Daoy (cell line): ENCODE measurements around the gene RDH12. TPM values are rescaled to one million over a fixed set of nuclear protein-coding genes. Genes with fewer than 3 reads are reported as not detected.
"Not testable (repeated sequence)": the region's sequence is repeated elsewhere in the genome, so short reads cannot be mapped to it uniquely, and the experiment has no call there.

Source experiments
- DNase-seq: peaks from one replicate; pipeline ENCODE4 v3.0.0-alpha.2; 2015; ENCODE audit warnings: low read depth
- total RNA-seq: library from RNA; depleted of rRNA; stranded (reverse); fragments of >200 nt; shearing (Covaris generic); gene quantifications from 2 replicates; pipeline ENCODE4 v1.2.3, GENCODE V29; 2014

The RDH12 gene
- total RNA-seq, 1 experiment from 2014 or later = 0.06 TPM

- peak; percentile 61 for DNase-seq
Observed at GRCh38 chr14:67704484-67705089, 2.9 kb downstream of the RDH12 start.

- no peak for DNase-seq
Observed at GRCh38 chr14:67705211-67705610, 3.5 kb downstream of the RDH12 start.

DNA sequence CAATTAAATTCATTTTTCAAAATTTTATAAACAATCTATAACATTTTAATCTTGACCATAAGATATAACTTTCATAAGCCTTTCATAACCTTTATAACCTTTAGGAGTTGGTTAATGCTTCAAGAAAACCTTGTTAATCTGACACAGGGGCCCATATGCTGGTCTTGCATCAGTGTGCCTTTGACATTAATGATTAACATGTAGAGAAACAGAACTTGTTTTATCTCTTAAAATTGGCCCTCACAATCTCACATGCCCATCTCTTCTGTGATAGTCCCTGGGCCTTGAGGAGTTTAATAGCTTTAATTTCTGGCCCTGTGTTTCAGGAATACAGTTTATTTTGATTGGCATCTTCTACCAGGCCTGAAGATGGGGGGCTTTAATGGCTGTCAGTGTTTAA is 7.7 kb downstream of the RDH12 start:
- not testable (repeated sequence) for DNase-seq

- DNase-seq = not testable (repeated sequence)
Observed at GRCh38 chr14:67709796-67710195, 8.1 kb downstream of the RDH12 start.

DNA sequence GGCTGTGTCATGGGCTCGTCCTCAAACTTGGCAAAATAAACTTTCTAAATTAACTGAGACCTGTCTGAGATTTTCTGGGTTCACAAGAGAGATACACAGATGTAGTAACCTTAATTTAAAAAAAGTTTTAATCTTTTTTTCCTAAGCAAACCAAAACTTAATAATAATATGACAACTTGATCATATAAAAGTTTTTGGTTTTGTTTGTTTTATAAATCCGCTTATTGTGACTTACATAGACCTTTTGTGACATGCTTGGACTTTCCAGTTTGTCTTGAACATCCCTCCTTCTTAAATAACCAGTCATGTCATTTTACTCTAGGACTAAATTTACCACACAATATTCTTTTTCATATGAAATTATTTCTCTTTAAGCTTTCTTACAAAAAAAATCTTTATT is 8.5 kb downstream of the RDH12 start:
- no peak for DNase-seq

GRCh38 chr14:67717048-67717447 is 15.4 kb downstream of the RDH12 start:
- no peak for DNase-seq

DNA sequence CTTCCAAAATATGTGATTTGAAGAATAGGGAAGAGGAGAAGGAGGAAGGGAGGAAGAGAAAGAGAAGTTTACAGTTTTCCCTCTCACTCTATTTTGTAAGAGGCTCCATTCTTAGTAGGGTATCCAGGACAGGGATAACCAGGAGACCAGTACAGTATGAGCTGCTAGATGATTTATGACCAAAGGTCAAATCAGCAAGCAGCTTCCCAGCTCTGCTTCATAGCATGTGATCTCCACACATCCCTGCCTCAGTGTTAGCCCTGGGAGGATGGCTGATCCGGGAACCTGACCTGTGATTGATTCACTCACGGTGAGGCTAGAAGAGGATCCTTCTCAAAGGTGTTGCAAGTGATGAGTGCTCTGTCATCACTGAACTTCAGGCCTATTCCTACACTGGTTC is 16.6 kb downstream of the RDH12 start:
- no peak for DNase-seq

DNA sequence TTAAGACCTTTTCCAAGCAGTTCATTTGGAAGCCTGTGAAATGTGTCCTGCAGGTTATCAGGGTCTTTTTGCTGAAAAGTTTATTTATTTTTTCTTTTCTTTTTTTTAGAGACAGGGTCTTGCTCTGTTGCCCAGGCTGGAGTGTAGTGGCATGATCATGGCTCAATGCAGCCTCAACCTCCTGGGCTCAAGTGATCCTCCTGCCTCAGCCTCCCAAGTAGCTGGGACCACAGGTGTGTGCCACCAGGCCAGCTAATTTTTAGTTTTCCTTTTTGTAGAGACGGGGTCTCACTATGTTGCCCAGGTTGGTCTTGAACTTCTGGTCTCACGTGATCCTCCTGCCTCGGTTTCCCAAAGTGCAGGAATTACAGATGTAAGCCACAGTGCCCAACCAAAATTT is 17.7 kb downstream of the RDH12 start:
- not testable (repeated sequence) for DNase-seq

DNA sequence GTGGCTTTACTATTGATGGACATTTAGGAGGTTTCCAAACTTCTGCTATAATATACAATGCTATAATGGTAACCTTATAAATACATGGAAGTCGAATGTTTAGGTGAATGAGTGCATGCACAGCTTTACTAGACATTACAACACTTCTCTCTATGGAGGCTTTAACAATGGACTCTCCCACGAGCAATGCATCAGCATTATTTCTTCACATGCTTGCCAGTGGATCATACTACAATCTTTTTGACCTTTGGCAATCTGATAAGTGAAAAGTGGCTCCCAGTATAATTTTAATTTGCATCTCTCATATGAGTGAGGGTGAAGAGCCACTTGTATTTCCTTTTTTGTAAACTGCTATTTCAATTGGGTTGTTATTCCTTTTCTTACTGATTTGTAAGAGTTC is 18.2 kb downstream of the RDH12 start:
- DNase-seq = no peak

GRCh38 chr14:67721875-67722274 is 20.2 kb downstream of the RDH12 start:
- DNase-seq = no peak

- DNase-seq = peak; percentile 11
Observed at GRCh38 chr14:67722293-67722692, 20.6 kb downstream of the RDH12 start.

GRCh38 chr14:67725171-67725570 is 23.5 kb downstream of the RDH12 start:
- no peak for DNase-seq

- no peak for DNase-seq
Observed at GRCh38 chr14:67727361-67727760, 25.7 kb downstream of the RDH12 start.

DNA sequence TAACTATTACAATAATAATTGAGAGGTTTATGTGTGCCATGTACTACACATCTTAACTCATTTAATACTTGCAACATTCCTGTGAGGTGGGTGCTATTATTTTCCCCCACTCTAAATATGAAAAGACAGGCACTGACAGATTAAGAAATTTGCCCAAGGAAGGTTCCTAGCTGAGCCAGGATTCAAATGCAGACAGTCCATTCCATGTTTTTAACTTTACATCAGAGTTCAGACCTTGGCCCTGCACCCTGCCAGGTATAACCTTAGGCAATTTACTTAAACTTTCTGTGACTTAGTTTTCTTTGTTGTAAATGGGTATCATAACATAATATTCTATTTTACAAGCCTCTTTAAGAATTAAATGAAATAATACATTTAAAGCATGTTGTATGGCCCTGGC is 26.6 kb downstream of the RDH12 start:
- DNase-seq = no peak

DNA sequence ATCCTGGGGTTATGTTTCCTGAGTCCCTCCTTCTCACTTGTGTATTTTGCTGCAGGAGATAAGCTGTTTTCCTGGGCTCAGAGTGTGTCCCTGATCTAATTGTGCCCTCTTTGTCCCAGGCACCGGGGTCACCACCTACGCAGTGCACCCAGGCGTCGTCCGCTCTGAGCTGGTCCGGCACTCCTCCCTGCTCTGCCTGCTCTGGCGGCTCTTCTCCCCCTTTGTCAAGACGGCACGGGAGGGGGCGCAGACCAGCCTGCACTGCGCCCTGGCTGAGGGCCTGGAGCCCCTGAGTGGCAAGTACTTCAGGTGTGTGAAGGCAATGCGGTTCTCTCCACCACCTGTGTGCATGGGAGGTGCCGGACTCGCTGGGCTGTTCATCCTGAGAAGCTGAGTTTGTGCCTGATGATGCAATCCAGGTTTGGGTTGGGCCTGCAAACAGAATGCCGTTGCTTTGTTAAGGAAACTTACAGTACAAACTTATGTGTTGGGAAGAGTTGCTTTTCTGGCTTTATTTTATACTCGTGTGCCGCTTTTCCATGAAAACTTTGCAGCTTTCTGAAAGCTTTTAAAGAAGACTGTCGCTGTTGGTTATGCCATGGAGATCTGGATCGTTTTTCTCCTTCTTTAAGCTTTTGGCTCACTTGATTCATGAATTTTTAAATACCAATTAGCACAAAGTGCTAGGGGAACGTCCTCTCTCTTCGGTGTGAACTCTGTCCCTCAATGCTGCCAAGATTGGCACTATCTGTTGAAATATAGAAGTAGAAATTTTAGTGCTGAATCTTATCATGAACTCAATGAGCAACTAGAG is 27.6 kb downstream of the RDH12 start:
- no peak for DNase-seq

DNA sequence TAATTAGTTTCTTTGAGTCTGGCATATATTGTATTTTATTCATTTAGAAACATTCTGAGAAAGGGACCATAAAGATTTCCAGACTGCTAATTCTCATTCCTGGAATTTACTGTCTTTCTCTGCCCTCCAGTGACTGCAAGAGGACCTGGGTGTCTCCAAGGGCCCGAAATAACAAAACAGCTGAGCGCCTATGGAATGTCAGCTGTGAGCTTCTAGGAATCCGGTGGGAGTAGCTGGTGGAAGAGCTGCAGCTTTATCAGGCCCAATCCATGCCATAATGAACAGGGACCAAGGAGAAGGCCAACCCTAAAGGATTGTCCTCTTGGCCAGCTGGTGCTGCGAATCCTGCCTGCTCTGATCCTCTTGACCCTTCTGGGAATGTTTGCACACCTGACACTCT is 31.9 kb downstream of the RDH12 start:
- no peak for DNase-seq

- peak; percentile 25 for DNase-seq
Observed at GRCh38 chr14:67734675-67735074, 33.0 kb downstream of the RDH12 start.

- no peak for DNase-seq
Observed at GRCh38 chr14:67735336-67736147, 33.9 kb downstream of the RDH12 start.

DNA sequence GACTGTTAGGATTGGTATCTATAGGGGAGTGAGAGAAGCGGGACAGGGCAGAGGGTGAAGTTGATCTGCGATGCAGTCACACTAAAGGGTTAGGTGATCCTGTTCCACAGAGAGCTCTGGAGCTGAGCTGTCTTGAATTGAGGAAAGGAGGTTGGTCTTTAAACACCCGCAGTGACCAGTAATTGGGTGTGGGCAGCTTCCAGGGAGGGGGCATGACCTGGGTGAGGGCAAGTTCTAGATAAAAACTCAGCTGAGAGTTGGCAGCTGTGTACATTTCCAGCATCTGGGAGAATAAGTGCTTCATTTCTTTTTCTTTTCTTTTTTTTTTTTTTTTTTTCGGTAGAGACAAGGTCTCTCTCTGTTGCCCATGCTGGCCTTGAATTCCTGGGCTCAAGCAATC is 35.1 kb downstream of the RDH12 start:
- DNase-seq = no peak

GRCh38 chr14:67738740-67739504 is 37.2 kb downstream of the RDH12 start:
- peak; percentile 92 for DNase-seq

DNA sequence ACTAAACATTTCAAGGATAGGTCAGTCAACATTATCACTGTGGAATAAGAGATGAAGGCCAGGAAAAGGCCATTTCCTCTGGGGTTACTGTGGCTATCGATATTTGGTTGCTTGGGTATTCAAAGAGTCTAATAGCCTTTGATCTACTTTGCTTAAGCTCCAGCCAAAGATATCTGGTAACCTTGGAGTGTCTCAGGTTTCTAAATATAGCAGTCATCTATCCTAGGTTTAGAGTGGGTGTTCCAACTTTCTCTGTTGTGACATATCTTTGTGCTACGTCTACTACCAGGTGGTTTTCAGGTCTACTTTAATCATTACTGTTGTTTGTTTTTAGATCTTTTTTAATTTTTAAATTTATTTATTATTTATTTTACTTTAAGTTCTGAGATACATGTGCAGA is 42.4 kb downstream of the RDH12 start:
- no peak for DNase-seq

DNA sequence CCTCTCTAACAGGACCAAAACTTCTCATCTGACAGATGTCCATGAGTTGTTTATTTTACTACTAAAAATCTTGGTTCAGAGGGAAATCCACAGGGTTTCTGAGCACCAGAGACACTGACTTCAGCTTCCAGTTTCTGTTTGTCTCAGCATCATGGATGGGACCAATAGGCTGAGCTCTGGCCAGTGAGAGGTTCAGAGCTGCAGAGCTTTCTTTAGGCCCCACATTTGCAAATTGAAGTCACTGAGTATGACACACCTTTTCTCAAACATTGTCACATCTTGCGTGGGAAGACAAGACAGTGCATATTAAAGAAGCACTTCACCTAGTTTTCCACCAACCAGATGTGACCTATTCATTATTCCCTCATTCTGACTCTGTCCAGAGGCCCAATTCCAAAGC is 45.2 kb downstream of the RDH12 start:
- DNase-seq = no peak
